Measurements from ENCODE around the gene ARID3B.
"Not testable (repeated sequence)": the region's sequence is repeated elsewhere in the genome, so short reads cannot be mapped to it uniquely, and the experiment has no call there.

ARID3B gene

DNA sequence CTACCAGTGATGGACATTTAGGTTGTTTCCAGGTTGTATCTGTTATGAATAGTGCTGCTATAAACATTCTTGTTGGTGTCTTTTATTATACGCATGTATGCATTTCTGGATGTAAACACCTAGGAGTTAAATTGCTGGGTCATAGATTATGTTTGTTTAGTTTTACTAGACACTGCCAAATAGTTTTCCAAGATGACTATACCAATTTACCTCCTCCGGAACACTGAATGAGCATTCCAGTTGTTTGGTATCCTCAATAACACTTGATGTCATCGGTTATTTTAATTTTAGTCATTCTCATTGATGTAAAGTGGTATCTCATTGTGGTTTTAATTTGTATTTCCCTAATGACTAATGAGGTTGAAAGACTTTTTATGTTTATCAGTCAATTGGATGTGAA is 36.6 kb upstream of the ARID3B start:
- TF ChIP-seq, protein P1, sequence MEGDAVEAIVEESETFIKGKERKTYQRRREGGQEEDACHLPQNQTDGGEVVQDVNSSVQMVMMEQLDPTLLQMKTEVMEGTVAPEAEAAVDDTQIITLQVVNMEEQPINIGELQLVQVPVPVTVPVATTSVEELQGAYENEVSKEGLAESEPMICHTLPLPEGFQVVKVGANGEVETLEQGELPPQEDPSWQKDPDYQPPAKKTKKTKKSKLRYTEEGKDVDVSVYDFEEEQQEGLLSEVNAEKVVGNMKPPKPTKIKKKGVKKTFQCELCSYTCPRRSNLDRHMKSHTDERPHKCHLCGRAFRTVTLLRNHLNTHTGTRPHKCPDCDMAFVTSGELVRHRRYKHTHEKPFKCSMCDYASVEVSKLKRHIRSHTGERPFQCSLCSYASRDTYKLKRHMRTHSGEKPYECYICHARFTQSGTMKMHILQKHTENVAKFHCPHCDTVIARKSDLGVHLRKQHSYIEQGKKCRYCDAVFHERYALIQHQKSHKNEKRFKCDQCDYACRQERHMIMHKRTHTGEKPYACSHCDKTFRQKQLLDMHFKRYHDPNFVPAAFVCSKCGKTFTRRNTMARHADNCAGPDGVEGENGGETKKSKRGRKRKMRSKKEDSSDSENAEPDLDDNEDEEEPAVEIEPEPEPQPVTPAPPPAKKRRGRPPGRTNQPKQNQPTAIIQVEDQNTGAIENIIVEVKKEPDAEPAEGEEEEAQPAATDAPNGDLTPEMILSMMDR (IDR thresholded peaks at IDR 0.05; ENCODE audit: control extremely low read depth, extremely low read depth, low read depth, missing control alignments) = no peak
- ChIA-PET CTCF (no interaction called here), POLR2A (no interaction called here)
- DNase-seq (ENCODE audit: extremely low spot score) = no peak

- POLR2A ChIA-PET = no interaction called here
- CTCF ChIA-PET = no interaction called here
- TF ChIP-seq, protein P1 (IDR thresholded peaks at IDR 0.05; ENCODE audit: control extremely low read depth, extremely low read depth, low read depth, missing control alignments) = no peak
- DNase-seq (ENCODE audit: extremely low spot score) = no peak
These were observed 36.2 kb upstream of the ARID3B start for GRCh38 chr15:74504836-74505235.

- POLR2A ChIA-PET = no interaction called here
These were observed 35.0 kb upstream of the ARID3B start for GRCh38 chr15:74505837-74506514.

DNA sequence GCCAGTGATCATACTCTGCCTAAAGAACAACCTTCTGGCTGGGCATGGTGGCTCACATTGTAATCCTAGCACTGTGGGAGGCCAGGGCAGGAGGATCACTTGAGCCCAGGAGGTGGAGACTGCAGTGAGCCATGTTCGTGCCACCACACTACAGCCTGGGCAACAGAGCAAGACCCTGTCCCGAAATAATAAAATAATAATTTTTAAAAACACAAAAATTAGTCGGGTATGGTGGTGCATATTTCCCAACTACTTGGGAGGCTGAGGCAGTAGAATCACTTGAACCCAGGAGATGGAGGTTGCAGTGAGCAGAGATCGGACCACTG is 34.5 kb upstream of the ARID3B start:
- CTCF ChIA-PET = no interaction called here

More at GRCh38 chr15:74505837-74506514, 35.0 kb upstream of the ARID3B start:
- CTCF ChIA-PET = no interaction called here
- DNase-seq (ENCODE audit: extremely low spot score) = no peak
- TF ChIP-seq, protein P1 (IDR thresholded peaks at IDR 0.05; ENCODE audit: control extremely low read depth, extremely low read depth, low read depth, missing control alignments) = no peak

DNA sequence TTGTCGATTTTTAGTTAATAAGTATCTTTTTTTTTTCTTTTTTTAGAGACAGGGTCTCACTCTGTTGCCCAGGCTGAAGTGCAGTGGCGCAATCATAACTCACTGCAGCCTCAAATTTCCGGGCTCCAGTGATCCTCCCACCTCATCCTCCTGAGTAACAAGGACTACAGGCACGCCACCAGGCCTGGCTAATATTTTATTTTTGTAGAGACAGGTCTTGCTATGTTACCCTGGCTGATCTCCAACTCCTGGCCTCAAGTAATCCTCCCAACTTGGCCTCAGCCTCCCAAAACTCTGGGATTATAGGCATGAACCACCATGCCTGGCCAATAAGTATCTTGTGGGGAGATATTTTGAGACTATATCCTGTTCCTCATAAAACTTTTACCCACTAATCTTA is 29.4 kb upstream of the ARID3B start:
- TF ChIP-seq, protein P1 (IDR thresholded peaks at IDR 0.05; ENCODE audit: control extremely low read depth, extremely low read depth, low read depth, missing control alignments) = no peak
- ChIA-PET POLR2A (no interaction called here), CTCF (no interaction called here)
- no peak for DNase-seq (ENCODE audit: extremely low spot score)

More for the DNA sequence above, 34.5 kb upstream of the ARID3B start:
- no peak for DNase-seq (ENCODE audit: extremely low spot score)
- TF ChIP-seq, protein P1 (IDR thresholded peaks at IDR 0.05; ENCODE audit: control extremely low read depth, extremely low read depth, low read depth, missing control alignments) = no peak
- POLR2A ChIA-PET = no interaction called here

DNA sequence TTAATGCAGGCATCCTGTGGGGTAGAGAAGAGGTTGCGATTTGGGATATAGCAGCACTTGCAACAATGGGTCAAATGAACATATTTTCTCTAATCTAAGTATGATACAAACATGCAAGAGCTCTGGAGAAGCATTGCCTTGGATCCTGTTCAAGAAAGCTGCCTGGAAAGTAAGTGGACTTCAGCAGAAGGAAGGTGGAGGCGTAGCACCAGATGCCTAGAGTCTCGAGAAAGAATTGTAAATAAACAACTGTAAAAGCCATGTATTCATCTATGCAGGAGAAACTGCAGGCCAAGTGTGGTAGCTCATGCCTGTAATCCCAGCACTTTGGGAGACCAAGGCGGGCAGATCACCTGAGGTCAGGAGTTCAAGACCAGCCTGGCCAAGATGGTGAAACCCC is 27.0 kb upstream of the ARID3B start:
- not testable (repeated sequence) for DNase-seq (ENCODE audit: extremely low spot score)
- POLR2A ChIA-PET = interaction anchor here (0.7 kb wide), 1 partner anchor 264 kb away, joined by 4 read pairs; no protein-coding TSS in a partner anchor

DNA sequence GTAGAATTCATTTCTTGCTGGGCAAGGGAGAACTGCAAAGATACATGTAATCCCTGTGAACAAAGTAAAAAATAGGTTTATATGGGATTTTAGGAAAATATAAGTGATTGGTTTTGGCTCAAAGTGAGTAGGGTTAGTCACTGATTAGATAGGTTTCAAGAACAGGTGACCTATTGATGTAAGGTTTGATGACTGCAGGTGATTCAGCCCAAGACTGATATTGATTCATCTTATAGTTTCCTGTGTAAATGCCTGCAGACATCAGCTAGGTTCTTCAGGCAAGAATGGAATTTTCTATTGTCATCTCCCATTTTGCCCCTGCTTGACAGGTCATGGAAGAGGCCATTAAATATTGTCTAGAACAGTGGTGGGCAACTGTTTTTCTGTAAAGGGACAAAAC is 23.9 kb upstream of the ARID3B start:
- no peak for DNase-seq (ENCODE audit: extremely low spot score)
- ChIA-PET POLR2A (no interaction called here), CTCF (no interaction called here)
- TF ChIP-seq, protein P1 (IDR thresholded peaks at IDR 0.05; ENCODE audit: control extremely low read depth, extremely low read depth, low read depth, missing control alignments) = no peak

More for the DNA sequence above, 27.0 kb upstream of the ARID3B start:
- CTCF ChIA-PET = not testable (repeated sequence)
